Calu3 (cell line): Measurements from ENCODE around the gene SIRPG. TPM values are rescaled to one million over a fixed set of nuclear protein-coding genes. Genes with fewer than 3 reads are reported as not detected.
"Not testable (repeated sequence)": the region's sequence is repeated elsewhere in the genome, so short reads cannot be mapped to it uniquely, and the experiment has no call there.

Experiments
- BruUV-seq: library from RNA; stranded (reverse); fragments of 400-500 nt; replicated peaks from 2 replicates; lab custom pipeline; 2021; lab: Mats Ljungman, UMichigan
- CTCF ChIA-PET: fragments of 300-600 bp; sonication (Branson Sonifier 250); formaldehyde crosslinking; loops from one replicate; lab custom pipeline; 2022; ENCODE audit warnings: antibody characterized with exemption; lab: Charles Lee
- DNase-seq: peaks from one replicate; pipeline ENCODE4 v3.0.0; 2022
- H3K27ac Mint-ChIP-seq: one replicate; pipeline ENCODE4 v1.8.0; 2022; ENCODE audit warnings: mixed read lengths; ENCODE audit not compliant: unreplicated experiment
- H3K27me3 Mint-ChIP-seq: one replicate; pipeline ENCODE4 v1.8.0; 2022; ENCODE audit warnings: mixed read lengths; ENCODE audit not compliant: unreplicated experiment
- H3K36me3 Mint-ChIP-seq: one replicate; pipeline ENCODE4 v1.8.0; 2022; ENCODE audit warnings: mild to moderate bottlenecking, moderate library complexity, mixed read lengths; ENCODE audit not compliant: insufficient read depth, unreplicated experiment
- H3K4me1 Mint-ChIP-seq: one replicate; pipeline ENCODE4 v1.8.0; 2022; ENCODE audit warnings: mild to moderate bottlenecking, low read depth, mixed read lengths; ENCODE audit not compliant: unreplicated experiment
- H3K4me3 Mint-ChIP-seq: one replicate; pipeline ENCODE4 v1.8.0; 2022; ENCODE audit warnings: mild to moderate bottlenecking, low read depth, moderate library complexity, mixed read lengths; ENCODE audit not compliant: unreplicated experiment
- H3K9me3 Mint-ChIP-seq: one replicate; pipeline ENCODE4 v1.8.0; 2022; ENCODE audit warnings: low read depth, mixed read lengths; ENCODE audit not compliant: unreplicated experiment
- intact Hi-C: fragments of 100-400 bp; cut with micrococcal nuclease; formaldehyde crosslinking; loops from one replicate; pipeline ENCODE4 v1.10.0; 2022; ENCODE audit not compliant: unreplicated experiment
- total RNA-seq: library from RNA; stranded (reverse); gene quantifications from 2 replicates; pipeline ENCODE4 v1.2.3, GENCODE V29; 2022
- TF ChIP-seq, protein P1 (sequence below): fragments of 200-600 bp; IDR thresholded peaks from one replicate; pipeline ENCODE4 v1.8.0; 2022; ENCODE audit warnings: antibody characterized with exemption; ENCODE audit not compliant: unreplicated experiment

The SIRPG gene
- total RNA-seq, 1 experiment from 2014 or later: not detected

DNA sequence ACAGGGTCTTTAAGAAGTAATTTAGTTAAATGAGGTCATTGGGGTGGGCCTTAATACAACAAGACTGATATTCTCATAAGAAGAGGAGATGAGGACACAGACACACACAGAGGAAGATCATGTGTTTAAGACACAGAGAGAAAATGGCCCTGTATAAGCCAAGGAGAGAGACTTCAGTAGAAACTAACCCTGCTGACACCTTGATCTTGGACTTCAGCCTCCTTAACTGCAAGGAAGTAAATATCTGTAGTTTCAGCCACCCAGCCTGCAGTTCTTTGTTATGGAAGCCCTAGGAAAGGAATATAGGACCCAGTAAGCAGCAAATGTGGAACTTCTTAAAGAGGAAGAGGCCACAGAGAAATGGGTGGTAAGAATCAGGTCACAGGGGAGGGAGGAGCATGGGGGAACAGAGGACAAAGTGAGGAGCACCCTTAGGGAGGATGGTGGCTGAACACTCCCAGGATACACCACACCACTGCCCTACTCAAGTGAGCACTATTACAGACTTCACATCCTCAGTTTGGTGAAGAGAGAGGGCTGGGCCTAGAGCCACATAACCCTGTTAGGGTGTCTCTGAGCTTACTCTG is 38.5 kb downstream of the SIRPG start:
- intact Hi-C loops: no loop called here
- H3K27ac Mint-ChIP-seq: no peak overlapping the region
- peaks cover 9% of the 10 kb centered on the region for H3K4me1 Mint-ChIP-seq
- no peak for DNase-seq
- H3K27me3 Mint-ChIP-seq: no peaks in the 10 kb centered on the region
- BruUV-seq: no TSS peak
- CTCF ChIA-PET: no interaction called here
- no peaks in the 10 kb centered on the region for H3K9me3 Mint-ChIP-seq
- TF ChIP-seq, protein P1, sequence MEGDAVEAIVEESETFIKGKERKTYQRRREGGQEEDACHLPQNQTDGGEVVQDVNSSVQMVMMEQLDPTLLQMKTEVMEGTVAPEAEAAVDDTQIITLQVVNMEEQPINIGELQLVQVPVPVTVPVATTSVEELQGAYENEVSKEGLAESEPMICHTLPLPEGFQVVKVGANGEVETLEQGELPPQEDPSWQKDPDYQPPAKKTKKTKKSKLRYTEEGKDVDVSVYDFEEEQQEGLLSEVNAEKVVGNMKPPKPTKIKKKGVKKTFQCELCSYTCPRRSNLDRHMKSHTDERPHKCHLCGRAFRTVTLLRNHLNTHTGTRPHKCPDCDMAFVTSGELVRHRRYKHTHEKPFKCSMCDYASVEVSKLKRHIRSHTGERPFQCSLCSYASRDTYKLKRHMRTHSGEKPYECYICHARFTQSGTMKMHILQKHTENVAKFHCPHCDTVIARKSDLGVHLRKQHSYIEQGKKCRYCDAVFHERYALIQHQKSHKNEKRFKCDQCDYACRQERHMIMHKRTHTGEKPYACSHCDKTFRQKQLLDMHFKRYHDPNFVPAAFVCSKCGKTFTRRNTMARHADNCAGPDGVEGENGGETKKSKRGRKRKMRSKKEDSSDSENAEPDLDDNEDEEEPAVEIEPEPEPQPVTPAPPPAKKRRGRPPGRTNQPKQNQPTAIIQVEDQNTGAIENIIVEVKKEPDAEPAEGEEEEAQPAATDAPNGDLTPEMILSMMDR: no peak
- H3K4me3 Mint-ChIP-seq: no peak overlapping the region
- H3K36me3 Mint-ChIP-seq: no peaks in the 10 kb centered on the region

- Mint-ChIP-seq H3K36me3 (no peaks in the 10 kb centered on the region), H3K27me3 (no peaks in the 10 kb centered on the region), H3K9me3 (no peaks in the 10 kb centered on the region), H3K27ac (no peak overlapping the region), H3K4me3 (no peak overlapping the region), H3K4me1 (peaks cover 9% of the 10 kb centered on the region)
- no peak for DNase-seq
- no TSS peak for BruUV-seq
- CTCF ChIA-PET: no interaction called here
- TF ChIP-seq, protein P1: no peak
- intact Hi-C loops: no loop called here
These were observed 39.1 kb downstream of the SIRPG start for GRCh38 chr20:1618479-1618878.

GRCh38 chr20:1616858-1617434 is 40.6 kb downstream of the SIRPG start:
- Mint-ChIP-seq H3K4me1 (no peaks in the 10 kb centered on the region), H3K4me3 (no peak overlapping the region), H3K27me3 (no peaks in the 10 kb centered on the region), H3K9me3 (no peaks in the 10 kb centered on the region), H3K27ac (no peak overlapping the region), H3K36me3 (no peaks in the 10 kb centered on the region)
- DNase-seq: no peak
- TF ChIP-seq, protein P1: no peak
- intact Hi-C loops: no loop called here
- no TSS peak for BruUV-seq
- CTCF ChIA-PET: no interaction called here

DNA sequence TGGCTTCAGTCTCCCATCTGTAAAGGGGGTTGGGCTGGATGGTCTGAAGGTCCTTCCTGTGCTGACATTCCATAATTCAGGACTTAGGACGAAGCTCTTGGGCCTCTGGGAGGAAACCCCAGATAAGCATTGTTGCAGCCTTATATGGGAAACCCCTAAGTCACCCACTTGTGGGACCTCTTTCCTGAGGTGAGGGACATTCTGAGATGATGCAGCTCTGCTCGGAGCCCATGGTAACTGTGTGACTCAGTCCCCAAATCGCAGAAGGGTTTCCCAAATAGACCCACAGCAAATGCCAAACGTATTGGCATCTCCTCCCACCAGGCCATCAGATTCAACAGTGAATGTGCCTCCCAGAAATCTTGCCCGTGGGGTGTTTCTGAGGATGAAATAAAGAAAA is 47.2 kb downstream of the SIRPG start:
- H3K27me3 Mint-ChIP-seq, H3K9me3 Mint-ChIP-seq, BruUV-seq, H3K27ac Mint-ChIP-seq, H3K36me3 Mint-ChIP-seq, CTCF ChIA-PET, H3K4me1 Mint-ChIP-seq, H3K4me3 Mint-ChIP-seq, DNase-seq, intact Hi-C loops: not testable (repeated sequence)

- H3K36me3 Mint-ChIP-seq, DNase-seq, CTCF ChIA-PET, H3K4me3 Mint-ChIP-seq, intact Hi-C loops, H3K27ac Mint-ChIP-seq, H3K4me1 Mint-ChIP-seq, BruUV-seq, H3K27me3 Mint-ChIP-seq, H3K9me3 Mint-ChIP-seq: not testable (repeated sequence)
These were observed 48.8 kb downstream of the SIRPG start for GRCh38 chr20:1608678-1609347.
